Kasumi-1 (cell line): ENCODE data around the gene ADAMTS16.

Experiments used
- DNase-seq, 2 experiments: peaks; one replicate each; lab custom pipeline; 2025; lab: John Stamatoyannopoulos, UW

ADAMTS16 gene

GRCh38 chr5:5316334-5316733 is 176.2 kb downstream of the ADAMTS16 start:
- no peak for DNase-seq

GRCh38 chr5:5317976-5318375 is 177.8 kb downstream of the ADAMTS16 start:
- no peak for DNase-seq

- DNase-seq: no peak
Measured at GRCh38 chr5:5318426-5319190, 178.5 kb downstream of the ADAMTS16 start.

GRCh38 chr5:5320062-5320805 is 180.1 kb downstream of the ADAMTS16 start:
- no peak for DNase-seq

- DNase-seq: no peak
Measured at GRCh38 chr5:5321137-5321536, 181.0 kb downstream of the ADAMTS16 start.

GRCh38 chr5:5323551-5323950 is 183.4 kb downstream of the ADAMTS16 start:
- DNase-seq: no peak

GRCh38 chr5:5326115-5326758 is 186.1 kb downstream of the ADAMTS16 start:
- no peak for DNase-seq

GRCh38 chr5:5327126-5327525 is 187.0 kb downstream of the ADAMTS16 start:
- no peak for DNase-seq

GRCh38 chr5:5330728-5331452 is 190.8 kb downstream of the ADAMTS16 start:
- no peak for DNase-seq

GRCh38 chr5:5331848-5332247 is 191.7 kb downstream of the ADAMTS16 start:
- no peak for DNase-seq

- DNase-seq: no peak
Measured at GRCh38 chr5:5332287-5332686, 192.2 kb downstream of the ADAMTS16 start.

- DNase-seq: no peak
Measured at GRCh38 chr5:5335107-5335506, 195.0 kb downstream of the ADAMTS16 start.

GRCh38 chr5:5335700-5336264 is 195.7 kb downstream of the ADAMTS16 start:
- no peak for DNase-seq

GRCh38 chr5:5339257-5339656 is 199.1 kb downstream of the ADAMTS16 start:
- DNase-seq: no peak

GRCh38 chr5:5340206-5340729 is 200.1 kb downstream of the ADAMTS16 start:
- DNase-seq: no peak

GRCh38 chr5:5341531-5342292 is 201.6 kb downstream of the ADAMTS16 start:
- no peak for DNase-seq

- DNase-seq: no peak
Measured at GRCh38 chr5:5342784-5343183, 202.7 kb downstream of the ADAMTS16 start.

- no peak for DNase-seq
Measured at GRCh38 chr5:5343568-5343967, 203.4 kb downstream of the ADAMTS16 start.

- DNase-seq: no peak
Measured at GRCh38 chr5:5344051-5344571, 204.0 kb downstream of the ADAMTS16 start.

- DNase-seq: no peak
Measured at GRCh38 chr5:5344606-5345005, 204.5 kb downstream of the ADAMTS16 start.

- DNase-seq: no peak
Measured at GRCh38 chr5:5347442-5347841, 207.3 kb downstream of the ADAMTS16 start.
